Stimulated activated CD4-positive, alpha-beta T cell treated with anti-CD3 and anti-CD28 coated beads, Interleukin-12 subunit alpha, Interleukin-12 subunit beta, amount 100 ng/mL, for 48 hours (primary cell): ENCODE measurements around the gene DALRD3.

Source experiments
- DNase-seq, 3 donors: peaks; one replicate each; pipeline ENCODE4 v3.0.0-alpha.2; 2020; ENCODE audit warnings: low read depth in 2 of 3, low spot score in 1 of 3

DALRD3 gene

GRCh38 chr3:49006408-49007067, 11.8 kb downstream of the DALRD3 start:
- DNase-seq: no peak

- no peak for DNase-seq
Observed at GRCh38 chr3:49005998-49006397, 12.4 kb downstream of the DALRD3 start.

GRCh38 chr3:49005303-49005680, 13.1 kb downstream of the DALRD3 start:
- DNase-seq: no peak

- no peak for DNase-seq
Observed at GRCh38 chr3:49004352-49005302, 13.8 kb downstream of the DALRD3 start.

GRCh38 chr3:49001155-49001554, 17.2 kb downstream of the DALRD3 start:
- no peak for DNase-seq

- DNase-seq: no peak
Observed at GRCh38 chr3:48999085-48999858, 19.1 kb downstream of the DALRD3 start.

GRCh38 chr3:48997714-48998637, 20.4 kb downstream of the DALRD3 start:
- DNase-seq: no peak

GRCh38 chr3:48997102-48997635, 21.2 kb downstream of the DALRD3 start:
- no peak for DNase-seq

GRCh38 chr3:48996640-48997039, 21.7 kb downstream of the DALRD3 start:
- DNase-seq: no peak

- no peak for DNase-seq
Observed at GRCh38 chr3:48993834-48994233, 24.5 kb downstream of the DALRD3 start.

- no peak for DNase-seq
Observed at GRCh38 chr3:48991851-48992545, 26.4 kb downstream of the DALRD3 start.

- DNase-seq: no peak
Observed at GRCh38 chr3:48990636-48991469, 27.5 kb downstream of the DALRD3 start.

- peak; percentile 64 to 78 (median 67) for DNase-seq
Observed at GRCh38 chr3:48989796-48990635, 28.4 kb downstream of the DALRD3 start, which contains the start of gene P4HTM. Gene P4HTM (plus strand): TSS chr3:48990241. CDS start chr3:48990257, 16 bp downstream.

- DNase-seq: no peak
Observed at GRCh38 chr3:48989126-48989795, 29.1 kb downstream of the DALRD3 start.

- no peak for DNase-seq
Observed at GRCh38 chr3:48985831-48986376, 32.5 kb downstream of the DALRD3 start.

- DNase-seq: no peak
Observed at GRCh38 chr3:48984663-48985062, 33.7 kb downstream of the DALRD3 start.

- DNase-seq: no peak
Observed at GRCh38 chr3:48983096-48983495, 35.3 kb downstream of the DALRD3 start.
